B cell (primary cell): Measurements from ENCODE around the gene SASH1. TPM values are rescaled to one million over a fixed set of nuclear protein-coding genes. Genes with fewer than 3 reads are reported as not detected.

Experiments
- ATAC-seq: fragments of 200-7000 bp; cut with Tn5 transposase; one replicate; pipeline ENCODE4 v1.10.0; 2021; ENCODE audit warnings: low read depth, mild to moderate bottlenecking, moderate number of reproducible peaks, moderate library complexity
- CTCF ChIA-PET: fragments of 350-600 bp; sonication (Branson Sonifier 250); formaldehyde crosslinking; loops from one replicate; lab custom pipeline; 2021; ENCODE audit warnings: antibody characterized with exemption, inconsistent platforms; lab: Charles Lee
- POLR2A ChIA-PET: fragments of 350-600 bp; sonication (Branson Sonifier 250); formaldehyde crosslinking; loops from one replicate; lab custom pipeline; 2021; ENCODE audit warnings: antibody characterized with exemption; lab: Charles Lee
- DNase-seq: peaks from one replicate; pipeline ENCODE4 v3.0.0; 2013
- H2AFZ ChIP-seq: 2 replicates; pipeline ENCODE4 v1.6.1; 2012; ENCODE audit warnings: mild to moderate bottlenecking, low read depth, low read length; ENCODE audit not compliant: insufficient read depth, poor library complexity, severe bottlenecking
- H3K27ac ChIP-seq, 2 donors: 1 replicate in 1 of 2; 2 replicates in 1 of 2; pipeline ENCODE4 v1.5.1; 2012 to 2013; ENCODE audit warnings: low read length in 2 of 2, mild to moderate bottlenecking in 2 of 2, moderate library complexity in 1 of 2
- H3K27me3 ChIP-seq, 4 experiments: fragments of 200-600 bp in 1 of 4; sonication (generic) in 1 of 4; replicated peaks in 1 of 4; 1 replicate in 2 of 4; 2 replicates in 2 of 4; pipeline versions ENCODE4 v1.6.1 to v1.7.0; 2013 to 2016; ENCODE audit warnings: low read length in 3 of 4, mild to moderate bottlenecking in 2 of 4, mixed read lengths in 1 of 4, moderate library complexity in 1 of 4; ENCODE audit not compliant: insufficient read depth in 4 of 4, control insufficient read depth in 3 of 4; ENCODE audit errors: control extremely low read depth in 1 of 4
- H3K36me3 ChIP-seq, 2 experiments: replicated peaks in 1 of 2; 1 replicate in 1 of 2; 2 replicates in 1 of 2; pipeline versions ENCODE4 v1.6.1 to v1.7.1; 2013; ENCODE audit warnings: low read length in 1 of 2; ENCODE audit not compliant: insufficient read depth in 2 of 2, control insufficient read depth in 1 of 2; ENCODE audit errors: control extremely low read depth in 1 of 2, extremely low read depth in 1 of 2
- H3K4me1 ChIP-seq, 2 donors: fragments of 200-600 bp in 1 of 2; sonication (generic) in 1 of 2; 1 replicate in 1 of 2; 2 replicates in 1 of 2; pipeline versions ENCODE4 v1.5.1 to v1.6.1; 2013 to 2017; ENCODE audit warnings: low read length in 2 of 2; ENCODE audit not compliant: control insufficient read depth in 2 of 2, insufficient read depth in 2 of 2
- H3K4me2 ChIP-seq: replicated peaks from 2 replicates; pipeline ENCODE3; 2012; ENCODE audit warnings: mild to moderate bottlenecking, low read depth, low read length; ENCODE audit not compliant: poor library complexity, severe bottlenecking
- H3K4me3 ChIP-seq, 5 experiments: fragments of 200-600 bp in 1 of 5; sonication (generic) in 1 of 5; 1 replicate in 3 of 5; 2 replicates in 2 of 5; pipeline versions ENCODE4 v1.5.1 to v1.7.0; 2011 to 2016; ENCODE audit warnings: low read length in 4 of 5, mild to moderate bottlenecking in 4 of 5, low read depth in 2 of 5, control low read depth in 1 of 5, moderate library complexity in 1 of 5; ENCODE audit not compliant: insufficient read depth in 1 of 5; ENCODE audit errors: control extremely low read depth in 1 of 5, extremely low read depth in 1 of 5
- H3K79me2 ChIP-seq: fragments of 200-600 bp; sonication (generic); one replicate; pipeline ENCODE4 v1.6.0; 2016; ENCODE audit warnings: low read length; ENCODE audit not compliant: control insufficient read depth, insufficient read depth
- H3K9ac ChIP-seq: fragments of 200-600 bp; sonication (generic); 2 replicates; pipeline ENCODE4 v1.6.1; 2017; ENCODE audit warnings: mild to moderate bottlenecking, low read length, moderate library complexity
- H3K9me3 ChIP-seq, 3 donors: one replicate each; pipeline versions ENCODE4 v1.6.1 to v1.7.1; 2013; ENCODE audit warnings: low read length in 2 of 3; ENCODE audit not compliant: control insufficient read depth in 2 of 3, insufficient read depth in 1 of 3; ENCODE audit errors: control extremely low read depth in 1 of 3
- H4K20me1 ChIP-seq: 2 replicates; pipeline ENCODE4 v1.6.0; 2012; ENCODE audit warnings: mild to moderate bottlenecking, low read length; ENCODE audit not compliant: insufficient read depth, control insufficient read depth, poor library complexity, severe bottlenecking
- H3K27ac Mint-ChIP-seq: one replicate; pipeline ENCODE4 v1.8.0; 2021; ENCODE audit warnings: mixed read lengths
- H3K27me3 Mint-ChIP-seq: one replicate; pipeline ENCODE4 v1.8.0; 2021; ENCODE audit warnings: mixed read lengths
- H3K4me1 Mint-ChIP-seq: one replicate; pipeline ENCODE4 v1.8.0; 2021; ENCODE audit warnings: mixed read lengths
- H3K4me3 Mint-ChIP-seq: one replicate; pipeline ENCODE4 v1.8.0; 2021; ENCODE audit warnings: mixed read lengths
- H3K9me3 Mint-ChIP-seq: one replicate; pipeline ENCODE4 v1.8.0; 2022; ENCODE audit warnings: mixed read lengths; ENCODE audit not compliant: insufficient read depth
- EZH2 ChIP-seq: IDR thresholded peaks from 2 replicates; pipeline ENCODE4 v1.6.1; 2012; ENCODE audit warnings: borderline replicate concordance, low read depth, mild to moderate bottlenecking, moderate library complexity, low read length; ENCODE audit not compliant: insufficient read depth, poor library complexity, severe bottlenecking
- WGBS: methylation state at CpG from one replicate; pipeline ENCODE4 v1.1.5; 2013; ENCODE audit warnings: missing lambda C conversion rate; ENCODE audit not compliant: insufficient coverage; 5-methylcytosine and 5-hydroxymethylcytosine counted together
- intact Hi-C: fragments of 100-400 bp; cut with micrococcal nuclease; formaldehyde crosslinking; loops from one replicate; pipeline ENCODE4 v1.10.0; 2022
- polyA plus RNA-seq: library from polyadenylated mRNA; depleted of rRNA; stranded (reverse); fragments of >200 nt; gene quantifications from 2 replicates; pipeline ENCODE4 v1.2.3, GENCODE V29; 2012
- total RNA-seq, 2 donors: library from RNA; stranded (reverse); fragments of 120-200 nt in 1 of 2; gene quantifications; 1 replicate in 1 of 2; 2 replicates in 1 of 2; pipeline versions ENCODE4 v1.2.3 to v1.2.4, GENCODE V29; 2013 to 2022
- TF ChIP-seq, protein P1 (sequence below): fragments of 200-600 bp; IDR thresholded peaks from one replicate; pipeline ENCODE4 v1.8.0; 2022; ENCODE audit warnings: antibody characterized with exemption, mild to moderate bottlenecking

SASH1 gene
- total and polyA plus RNA-seq, 2 donors (not counting 1 experiment from before 2014, with no cell fraction given) = 0.01 to 0.07 TPM

DNA sequence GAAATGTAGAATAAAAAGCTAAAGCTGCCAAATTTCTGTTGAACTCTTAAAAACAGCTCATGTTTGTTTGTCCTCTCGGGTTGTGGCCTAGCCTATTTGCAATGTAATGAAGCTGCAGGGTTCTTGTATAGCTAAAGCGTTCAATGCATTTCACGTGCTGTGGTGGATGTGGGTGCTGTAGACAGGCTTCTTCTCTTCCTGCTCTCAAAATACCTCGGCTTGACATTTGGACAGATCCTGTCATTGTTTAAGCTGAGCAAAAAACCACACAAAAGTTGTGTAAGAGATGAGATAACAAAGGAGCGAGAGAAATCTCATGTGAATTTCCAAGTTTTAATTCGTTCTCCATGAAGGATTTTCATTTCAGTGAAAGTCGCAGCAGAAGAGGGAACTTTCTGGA lies 207.9 kb downstream of the SASH1 start:
- TF ChIP-seq, protein P1, sequence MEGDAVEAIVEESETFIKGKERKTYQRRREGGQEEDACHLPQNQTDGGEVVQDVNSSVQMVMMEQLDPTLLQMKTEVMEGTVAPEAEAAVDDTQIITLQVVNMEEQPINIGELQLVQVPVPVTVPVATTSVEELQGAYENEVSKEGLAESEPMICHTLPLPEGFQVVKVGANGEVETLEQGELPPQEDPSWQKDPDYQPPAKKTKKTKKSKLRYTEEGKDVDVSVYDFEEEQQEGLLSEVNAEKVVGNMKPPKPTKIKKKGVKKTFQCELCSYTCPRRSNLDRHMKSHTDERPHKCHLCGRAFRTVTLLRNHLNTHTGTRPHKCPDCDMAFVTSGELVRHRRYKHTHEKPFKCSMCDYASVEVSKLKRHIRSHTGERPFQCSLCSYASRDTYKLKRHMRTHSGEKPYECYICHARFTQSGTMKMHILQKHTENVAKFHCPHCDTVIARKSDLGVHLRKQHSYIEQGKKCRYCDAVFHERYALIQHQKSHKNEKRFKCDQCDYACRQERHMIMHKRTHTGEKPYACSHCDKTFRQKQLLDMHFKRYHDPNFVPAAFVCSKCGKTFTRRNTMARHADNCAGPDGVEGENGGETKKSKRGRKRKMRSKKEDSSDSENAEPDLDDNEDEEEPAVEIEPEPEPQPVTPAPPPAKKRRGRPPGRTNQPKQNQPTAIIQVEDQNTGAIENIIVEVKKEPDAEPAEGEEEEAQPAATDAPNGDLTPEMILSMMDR = no peak
- no peak for TF ChIP-seq EZH2
- CTCF ChIA-PET = interaction anchor here (2.1 kb wide), 1 partner anchor 9 kb away, joined by 9 read pairs; no protein-coding TSS in a partner anchor
- Mint-ChIP-seq H3K27ac (no peak overlapping the region), H3K4me1 (no peaks in the 10 kb centered on the region), H3K27me3 (peaks cover 11% of the 10 kb centered on the region), H3K9me3 (peaks cover 2% of the 10 kb centered on the region), H3K4me3 (no peak overlapping the region)
- H3K79me2 ChIP-seq = no peaks in the 10 kb centered on the region
- H3K4me1 ChIP-seq = no peaks in the 10 kb centered on the region
- no peaks in the 10 kb centered on the region for H3K36me3 ChIP-seq
- no peak overlapping the region for H3K4me3 ChIP-seq
- H3K9ac ChIP-seq = no peak overlapping the region
- no peaks in the 10 kb centered on the region for H3K27me3 ChIP-seq
- 80% methylated on average over 1 of the region's 7 CpGs for WGBS
- ATAC-seq (no peak), DNase-seq (no peak)
- intact Hi-C loops = no loop called here
- H3K4me2 ChIP-seq = no peak overlapping the region
- no peaks in the 10 kb centered on the region for H4K20me1 ChIP-seq
- no peak overlapping the region for H2AFZ ChIP-seq
- no peak overlapping the region for H3K27ac ChIP-seq
- H3K9me3 ChIP-seq = no peaks in the 10 kb centered on the region
- POLR2A ChIA-PET = no interaction called here

GRCh38 chr6:148551226-148551625 lies 208.6 kb downstream of the SASH1 start:
- Mint-ChIP-seq H3K4me1 (no peaks in the 10 kb centered on the region), H3K27ac (no peak overlapping the region), H3K27me3 (peaks cover 11% of the 10 kb centered on the region), H3K9me3 (peaks cover 2% of the 10 kb centered on the region), H3K4me3 (no peak overlapping the region)
- DNase-seq (no peak), ATAC-seq (no peak)
- Histone ChIP-seq H3K9me3 (no peaks in the 10 kb centered on the region), H3K4me1 (no peaks in the 10 kb centered on the region), H3K9ac (no peak overlapping the region), H2AFZ (no peak overlapping the region), H3K27ac (no peak overlapping the region), H3K27me3 (no peaks in the 10 kb centered on the region), H4K20me1 (no peaks in the 10 kb centered on the region), H3K79me2 (no peaks in the 10 kb centered on the region), H3K4me2 (no peak overlapping the region), H3K36me3 (no peaks in the 10 kb centered on the region), H3K4me3 (no peak overlapping the region)
- intact Hi-C loops = no loop called here
- TF ChIP-seq, protein P1 = no peak
- no peak for TF ChIP-seq EZH2
- WGBS = no CpG with 5 or more reads among the region's 1 CpG
- CTCF ChIA-PET = interaction anchor here (2.1 kb wide), 1 partner anchor 9 kb away, joined by 9 read pairs; no protein-coding TSS in a partner anchor
- POLR2A ChIA-PET = no interaction called here
